NCI-H748 treated with DMSO at 0.1 percent for 48 hours (cell line): ENCODE results near the gene APOL2.
"Not testable (repeated sequence)": the region's sequence is repeated elsewhere in the genome, so short reads cannot be mapped to it uniquely, and the experiment has no call there.

ENCODE experiments used
- DNase-seq: peaks from one replicate; lab custom pipeline; 2025; lab: John Stamatoyannopoulos, UW

APOL2 gene, protein sequence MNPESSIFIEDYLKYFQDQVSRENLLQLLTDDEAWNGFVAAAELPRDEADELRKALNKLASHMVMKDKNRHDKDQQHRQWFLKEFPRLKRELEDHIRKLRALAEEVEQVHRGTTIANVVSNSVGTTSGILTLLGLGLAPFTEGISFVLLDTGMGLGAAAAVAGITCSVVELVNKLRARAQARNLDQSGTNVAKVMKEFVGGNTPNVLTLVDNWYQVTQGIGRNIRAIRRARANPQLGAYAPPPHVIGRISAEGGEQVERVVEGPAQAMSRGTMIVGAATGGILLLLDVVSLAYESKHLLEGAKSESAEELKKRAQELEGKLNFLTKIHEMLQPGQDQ

GRCh38 chr22:36239401-36240171, at the start of gene APOL2:
Gene APOL2 (minus strand): TSS chr22:36239527. CDS start chr22:36233162, 6,365 bp downstream.
- DNase-seq, result peak; percentile 79

DNA sequence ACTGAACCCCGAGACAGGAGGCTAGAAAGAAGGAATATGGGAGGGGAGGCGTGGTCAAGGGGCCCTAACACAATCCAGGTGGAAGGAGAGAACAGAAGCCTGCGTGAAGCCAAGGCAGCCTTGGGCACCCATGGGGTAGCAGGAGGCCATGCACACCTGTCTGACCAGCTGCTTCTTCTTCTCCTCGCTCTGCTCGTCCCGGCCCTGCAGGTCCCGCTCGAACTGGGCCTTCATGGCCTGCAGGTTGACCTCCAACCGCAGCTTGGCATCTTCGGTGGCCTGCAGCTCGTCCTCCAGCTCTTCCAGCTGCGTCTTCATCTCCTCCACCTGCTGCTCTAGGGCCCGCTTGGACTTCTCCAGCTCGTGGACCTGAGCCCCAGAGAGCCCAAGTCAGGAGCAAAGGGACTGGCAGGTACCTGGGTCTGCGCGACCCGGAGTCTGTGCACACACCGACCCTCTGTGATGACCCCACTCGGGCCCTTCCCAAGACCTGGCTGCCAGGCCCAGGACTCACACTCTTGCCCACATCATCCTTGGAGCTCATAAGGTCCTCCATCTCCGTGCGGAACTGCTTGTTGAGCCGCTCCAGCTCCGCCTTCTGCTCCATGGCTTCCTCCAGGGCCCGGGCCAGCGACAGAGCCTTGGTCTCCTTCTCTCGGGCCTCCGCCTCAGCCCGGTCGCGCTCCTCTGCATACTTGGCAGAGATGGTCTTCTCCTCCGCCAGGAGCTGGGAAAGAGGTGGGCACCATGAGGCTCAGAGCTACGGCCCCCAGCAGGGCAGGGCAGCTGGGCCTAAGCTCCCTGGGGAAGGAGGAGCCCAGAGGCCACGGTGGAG, 49.5 kb upstream of the APOL2 start:
- DNase-seq, result no peak

- no peak for DNase-seq
Observed at GRCh38 chr22:36287881-36288515, 48.7 kb upstream of the APOL2 start.

- DNase-seq, result peak; percentile 30
Observed at GRCh38 chr22:36286096-36286957, 47.0 kb upstream of the APOL2 start.

DNA sequence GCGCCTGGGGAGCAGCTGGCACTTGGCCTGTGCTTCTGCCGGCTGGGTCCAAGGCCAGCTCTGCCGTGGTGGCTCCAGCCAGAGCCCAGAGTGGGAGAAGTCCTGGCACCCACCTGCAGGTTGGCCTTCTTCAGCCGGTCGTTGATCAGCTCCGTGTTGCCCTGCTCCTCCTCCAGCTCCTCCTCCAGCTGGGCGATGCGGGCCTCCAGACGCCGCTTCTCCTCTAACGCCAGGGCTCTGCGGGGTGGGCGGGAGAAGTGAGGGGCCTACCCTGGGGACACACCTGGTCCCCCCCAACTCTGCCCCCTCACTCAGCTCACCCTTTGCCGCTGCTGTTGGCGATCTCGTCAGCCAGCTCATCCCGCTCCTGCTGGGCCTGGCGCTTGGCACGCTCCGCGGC, 46.2 kb upstream of the APOL2 start:
- no peak for DNase-seq

GRCh38 chr22:36285017-36285416, 45.7 kb upstream of the APOL2 start:
- no peak for DNase-seq

- no peak for DNase-seq
Observed at GRCh38 chr22:36284171-36284571, 44.8 kb upstream of the APOL2 start.

DNA sequence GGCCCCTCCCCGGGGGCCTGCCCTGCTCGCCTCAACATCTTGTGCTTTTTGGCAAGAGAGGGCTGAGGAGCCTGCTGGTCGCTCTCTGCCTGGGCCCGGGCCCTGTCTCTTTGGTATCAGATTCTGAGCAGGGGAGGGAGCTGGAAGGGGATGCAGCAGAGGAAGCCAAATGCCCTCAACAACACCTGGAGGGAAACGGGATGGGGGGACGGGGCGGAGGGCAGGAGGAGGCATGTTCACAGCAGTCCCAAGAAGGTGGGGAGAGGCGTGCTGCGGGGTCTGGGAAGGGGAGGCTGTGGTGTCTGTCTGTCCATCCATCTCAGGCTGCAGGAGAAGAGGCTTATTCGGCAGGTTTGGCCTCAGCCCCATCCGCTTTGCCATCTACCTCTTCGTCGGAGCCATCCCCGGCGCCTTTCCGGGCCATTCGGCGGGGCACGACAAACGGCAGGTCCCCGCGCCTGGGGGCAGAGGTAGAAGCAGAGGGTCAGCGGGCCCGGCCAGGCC, 43.1 kb upstream of the APOL2 start:
- no peak for DNase-seq

DNA sequence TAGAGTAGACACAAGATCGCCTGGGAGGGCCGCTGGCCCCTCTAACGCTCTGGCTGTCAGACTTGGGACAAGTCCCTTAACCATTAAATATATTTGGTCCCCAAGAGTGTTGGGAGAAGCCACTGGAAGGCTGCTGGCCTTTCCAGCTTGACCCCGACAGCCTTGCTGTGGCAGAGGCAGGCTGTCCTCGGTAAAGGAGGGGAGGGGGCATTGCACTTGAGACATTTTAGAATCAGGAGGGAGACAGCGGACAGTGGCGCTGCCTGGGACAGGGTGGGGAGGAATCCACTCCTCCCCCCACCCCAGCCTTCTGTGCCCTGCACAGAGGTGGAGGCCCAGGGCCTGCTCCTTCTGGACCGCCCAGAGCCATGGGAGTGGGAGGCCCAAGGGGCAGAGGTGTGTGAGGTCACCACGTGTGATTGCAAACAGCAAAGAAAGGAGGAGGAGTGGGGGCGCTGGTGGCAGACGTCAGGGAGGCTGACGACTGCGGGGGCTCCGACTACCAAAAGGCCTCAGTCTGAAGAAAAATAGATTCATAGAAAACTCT, 42.5 kb upstream of the APOL2 start:
- no peak for DNase-seq

DNA sequence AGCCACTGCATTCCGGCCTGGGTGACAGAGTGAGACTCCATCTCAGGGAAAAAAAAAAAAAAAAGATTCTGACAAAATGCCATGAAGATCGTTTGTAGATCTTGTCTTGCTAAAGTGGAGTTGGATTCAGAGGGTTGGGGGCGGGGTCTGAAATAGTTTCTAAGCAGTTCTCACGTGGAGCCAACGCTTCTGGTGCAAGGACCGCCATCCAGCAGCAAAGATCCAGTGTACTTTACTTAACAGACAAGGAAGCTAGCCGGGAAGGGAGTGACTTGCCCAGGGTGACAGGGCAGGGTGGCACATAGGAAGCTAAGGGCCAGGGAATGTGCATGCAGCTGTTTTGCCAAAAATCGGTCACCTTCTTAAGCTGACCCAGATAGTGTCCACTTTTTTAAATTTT, 41.1 kb upstream of the APOL2 start:
- no peak for DNase-seq

- no peak for DNase-seq
Observed at GRCh38 chr22:36279219-36279666, 39.9 kb upstream of the APOL2 start.

- peak; percentile 14 for DNase-seq
Observed at GRCh38 chr22:36277482-36278291, 38.4 kb upstream of the APOL2 start.

GRCh38 chr22:36274531-36274930, 35.2 kb upstream of the APOL2 start:
- DNase-seq, result no peak

DNA sequence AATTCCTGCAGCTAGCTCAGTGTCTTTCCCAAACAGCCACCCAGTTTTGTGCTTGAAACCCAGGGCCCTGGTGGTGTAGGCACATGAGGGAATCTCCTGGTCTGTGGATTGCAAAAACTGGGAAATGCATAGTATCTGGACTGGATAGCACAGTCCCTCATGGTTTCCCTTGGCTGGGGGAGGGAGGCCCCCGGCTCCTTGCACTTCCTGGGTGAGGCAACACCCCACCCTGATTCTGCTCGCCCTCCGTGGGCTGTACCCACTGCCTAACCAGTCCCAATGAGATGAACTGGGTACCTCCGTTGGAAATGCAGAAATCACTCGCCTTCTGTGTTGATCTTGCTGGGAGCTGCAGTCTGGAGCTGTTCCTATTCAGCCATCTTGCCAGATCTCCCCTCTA, 32.6 kb upstream of the APOL2 start:
- DNase-seq, result not testable (repeated sequence)

DNA sequence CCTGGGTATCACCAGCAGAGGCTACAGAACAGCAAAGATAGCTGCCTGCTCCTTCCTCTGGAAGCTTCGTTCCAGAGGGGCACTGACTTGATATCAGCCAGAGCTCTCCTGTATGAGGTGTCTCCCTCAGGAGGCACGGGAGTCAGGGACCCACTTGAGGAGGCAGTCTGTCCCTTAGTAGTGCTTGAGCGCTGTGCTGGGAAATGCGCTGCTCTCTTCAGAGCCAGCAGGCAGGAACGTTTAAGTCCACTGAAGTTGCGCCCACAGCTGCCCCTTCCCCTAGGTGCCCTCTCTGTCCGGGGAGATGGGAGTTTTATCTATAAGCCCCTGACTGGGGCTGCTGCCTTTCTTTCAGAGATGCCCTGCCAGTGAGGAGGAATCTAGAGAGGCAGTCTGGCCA, 31.9 kb upstream of the APOL2 start:
- DNase-seq, result not testable (repeated sequence)

GRCh38 chr22:36267896-36268485, 28.7 kb upstream of the APOL2 start:
- DNase-seq, result no peak

GRCh38 chr22:36267058-36267457, 27.7 kb upstream of the APOL2 start:
- DNase-seq, result no peak

GRCh38 chr22:36263886-36264664, 24.7 kb upstream of the APOL2 start:
- not testable (repeated sequence) for DNase-seq
